OCI-LY3 (cell line): ENCODE data around the gene GPR89B.
A peak's percentile ranks its signal among the peaks of the same experiment; 100 is the strongest.
"Not testable (repeated sequence)": the region's sequence is repeated elsewhere in the genome, so short reads cannot be mapped to it uniquely, and the experiment has no call there.

ENCODE experiments used
- H2AFZ ChIP-seq: fragments of 200-600, 300-600 bp; shearing (Covaris generic); 2 replicates; pipeline ENCODE4 v1.6.0; 2014; ENCODE audit warnings: antibody characterized with exemption, low read depth, low read length
- H3K27ac ChIP-seq: fragments of 200-600, 300-600 bp; sonication (generic); 2 replicates; pipeline ENCODE4 v1.5.1; 2014; ENCODE audit warnings: mild to moderate bottlenecking, low read length, moderate library complexity, mixed read lengths
- H3K27me3 ChIP-seq: fragments of 200-600, 300-600 bp; sonication (generic); 2 replicates; pipeline ENCODE4 v1.6.1; 2014; ENCODE audit warnings: low read depth, low read length, mixed read lengths
- H3K36me3 ChIP-seq: fragments of 200-600, 300-600 bp; sonication (generic); replicated peaks from 2 replicates; pipeline ENCODE3; 2014; ENCODE audit warnings: low read depth, low read length, mixed read lengths
- H3K4me1 ChIP-seq: fragments of 300-600, 200-600 bp; sonication (generic); 2 replicates; pipeline ENCODE4 v1.6.1; 2014; ENCODE audit warnings: low read length, mixed read lengths
- H3K4me2 ChIP-seq: fragments of 200-600, 300-600 bp; sonication (generic); 2 replicates; pipeline ENCODE4 v1.6.1; 2014; ENCODE audit warnings: low read length, mixed read lengths
- H3K4me3 ChIP-seq: fragments of 300-600, 200-600 bp; sonication (generic); 2 replicates; pipeline ENCODE4 v1.5.1; 2014; ENCODE audit warnings: antibody characterized with exemption, mild to moderate bottlenecking, low read length, moderate library complexity
- H3K79me2 ChIP-seq: fragments of 300-600, 200-600 bp; shearing (Covaris generic); 2 replicates; pipeline ENCODE4 v1.6.1; 2014; ENCODE audit warnings: mild to moderate bottlenecking, low read length, mixed read lengths
- H3K9ac ChIP-seq: fragments of 300-600, 200-600 bp; shearing (Covaris generic); 2 replicates; pipeline ENCODE4 v1.6.0; 2014; ENCODE audit warnings: mild to moderate bottlenecking, low read length, moderate library complexity
- H3K9me3 ChIP-seq: fragments of 200-600, 300-600 bp; shearing (Covaris generic); 2 replicates; pipeline ENCODE4 v1.6.1; 2014; ENCODE audit warnings: low read length, mixed read lengths; ENCODE audit not compliant: insufficient read depth
- H4K20me1 ChIP-seq: fragments of 200-600, 300-600 bp; sonication (generic); 2 replicates; pipeline ENCODE4 v1.6.1; 2016; ENCODE audit warnings: low read length, mixed read lengths; ENCODE audit not compliant: insufficient read depth

GPR89B gene

DNA sequence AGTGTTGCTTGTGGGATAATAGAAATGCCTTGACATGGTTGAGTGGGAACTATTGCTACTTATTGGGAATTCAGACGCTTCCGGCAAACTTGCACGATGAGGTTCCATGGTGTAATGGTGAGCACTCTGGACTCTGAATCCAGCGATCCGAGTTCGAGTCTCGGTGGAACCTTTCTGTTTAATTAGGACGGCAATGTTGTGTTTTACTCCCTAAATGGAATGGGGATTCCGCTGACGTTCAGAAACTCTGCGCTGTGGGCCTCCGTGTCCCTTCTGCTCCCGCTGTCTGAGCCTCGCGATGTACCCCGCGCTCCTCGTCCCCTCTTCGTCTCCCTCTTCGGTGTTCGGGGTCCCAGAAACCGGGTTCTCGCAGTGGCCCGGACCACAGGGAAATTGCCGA is 104.5 kb downstream of the GPR89B start:
- not testable (repeated sequence) for H3K36me3 ChIP-seq, H3K9me3 ChIP-seq, H3K4me2 ChIP-seq, H3K4me1 ChIP-seq, H3K27ac ChIP-seq, H3K9ac ChIP-seq, H3K79me2 ChIP-seq, H4K20me1 ChIP-seq, H2AFZ ChIP-seq, H3K4me3 ChIP-seq, H3K27me3 ChIP-seq

GRCh38 chr1:148033147-148033546 is 104.9 kb downstream of the GPR89B start:
- H3K79me2 ChIP-seq, H3K4me1 ChIP-seq, H4K20me1 ChIP-seq, H3K4me3 ChIP-seq, H3K27ac ChIP-seq, H3K9ac ChIP-seq, H3K4me2 ChIP-seq, H2AFZ ChIP-seq, H3K27me3 ChIP-seq, H3K36me3 ChIP-seq, H3K9me3 ChIP-seq: not testable (repeated sequence)

DNA sequence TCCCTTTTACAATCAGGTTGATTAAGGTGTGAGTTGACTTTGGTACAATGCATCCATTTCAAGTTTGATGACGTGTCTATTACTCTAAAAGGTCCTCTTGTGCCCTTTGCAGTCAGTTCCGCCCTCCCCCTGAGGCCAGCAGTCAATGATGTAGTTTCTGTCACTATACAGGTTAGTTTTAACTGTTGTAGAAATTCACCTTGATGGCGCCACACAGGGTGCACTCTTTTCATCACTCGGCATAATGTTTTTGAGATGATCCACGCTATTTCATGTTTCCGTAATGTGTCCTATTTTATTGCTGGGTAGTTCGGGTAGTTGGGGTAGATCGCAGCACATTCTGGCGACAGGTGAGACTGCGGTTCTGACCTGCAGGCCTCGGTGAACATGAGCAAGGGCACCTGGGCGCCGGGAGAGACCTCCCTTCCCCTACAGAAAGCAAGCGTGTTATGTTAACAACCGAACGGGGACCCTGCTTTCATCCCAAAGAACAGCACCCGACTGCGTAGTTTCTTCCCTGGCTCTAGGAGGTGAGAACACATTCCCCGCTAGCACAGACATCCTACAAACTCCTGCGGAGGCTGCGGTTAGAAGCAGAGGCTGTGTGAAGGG is 109.7 kb downstream of the GPR89B start:
- H4K20me1 ChIP-seq, H3K27me3 ChIP-seq, H3K4me1 ChIP-seq, H3K36me3 ChIP-seq, H3K79me2 ChIP-seq, H3K9me3 ChIP-seq: not testable (repeated sequence)
- Histone ChIP-seq H3K4me3 (peak overlapping the region; percentile 73), H3K4me2 (peak overlapping the region; percentile 63), H2AFZ (0 out of 2 replicates have a peak overlapping the region, but pooled peaks have one; percentile 21), H3K27ac (peak overlapping the region; percentile 67), H3K9ac (peak overlapping the region; percentile 57)

DNA sequence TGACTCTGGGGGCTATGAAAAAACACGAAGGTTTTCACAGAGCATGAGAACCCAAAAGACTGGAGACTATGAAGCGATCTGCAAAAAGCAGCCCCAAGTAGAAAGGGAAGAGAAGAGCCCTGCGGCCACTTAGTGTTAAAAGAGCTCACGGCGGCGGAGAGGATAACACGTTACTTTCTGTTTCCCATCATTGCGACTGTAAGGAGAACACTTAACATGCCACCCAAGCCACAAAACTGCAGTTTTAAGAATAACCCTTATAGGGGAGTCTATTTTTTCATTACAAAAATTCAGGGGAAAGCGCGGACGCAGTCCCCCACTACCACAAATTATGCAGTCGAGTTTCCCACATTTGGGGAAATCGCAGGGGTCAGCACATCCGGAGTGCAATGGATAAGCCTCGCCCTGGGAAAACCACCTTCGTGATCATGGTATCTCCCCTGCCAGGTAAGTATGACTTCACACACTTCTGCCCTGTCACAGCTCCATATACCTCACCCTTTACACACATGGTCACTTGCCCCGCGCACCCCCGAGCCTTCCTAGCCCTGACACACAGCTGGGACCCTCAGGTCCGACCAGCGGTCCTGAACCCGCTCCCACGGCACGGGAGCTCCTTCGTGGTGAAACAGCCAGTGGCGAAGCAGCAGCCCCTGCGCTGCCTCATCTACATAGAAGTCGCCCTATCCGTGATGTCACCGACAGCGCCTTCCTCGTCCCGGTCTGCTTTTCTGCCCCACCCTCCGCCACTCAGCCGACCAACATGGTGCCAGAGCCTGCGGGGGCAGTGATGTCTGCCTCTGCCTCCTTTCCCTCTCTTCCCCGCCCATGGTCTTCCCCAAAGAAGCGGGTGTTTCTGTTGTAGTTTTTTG is 110.5 kb downstream of the GPR89B start:
- H3K27me3 ChIP-seq, H3K36me3 ChIP-seq, H4K20me1 ChIP-seq, H3K79me2 ChIP-seq, H3K9me3 ChIP-seq, H2AFZ ChIP-seq, H3K4me1 ChIP-seq: not testable (repeated sequence)
- H3K27ac ChIP-seq: peak overlapping the region; percentile 67
- H3K4me2 ChIP-seq: peak overlapping the region; percentile 66
- H3K9ac ChIP-seq: peak overlapping the region; percentile 64
- H3K4me3 ChIP-seq: peak overlapping the region; percentile 75
